ENCODE data around the gene RRP15. TPM values are rescaled to one million over a fixed set of nuclear protein-coding genes. Genes with fewer than 3 reads are reported as not detected.

The RRP15 gene
- total and polyA plus RNA-seq, 2 of the 8 experiments (the other 6 are each of a cell fraction or from before 2014, with no cell fraction given): 3.7 to 52.8 TPM

DNA sequence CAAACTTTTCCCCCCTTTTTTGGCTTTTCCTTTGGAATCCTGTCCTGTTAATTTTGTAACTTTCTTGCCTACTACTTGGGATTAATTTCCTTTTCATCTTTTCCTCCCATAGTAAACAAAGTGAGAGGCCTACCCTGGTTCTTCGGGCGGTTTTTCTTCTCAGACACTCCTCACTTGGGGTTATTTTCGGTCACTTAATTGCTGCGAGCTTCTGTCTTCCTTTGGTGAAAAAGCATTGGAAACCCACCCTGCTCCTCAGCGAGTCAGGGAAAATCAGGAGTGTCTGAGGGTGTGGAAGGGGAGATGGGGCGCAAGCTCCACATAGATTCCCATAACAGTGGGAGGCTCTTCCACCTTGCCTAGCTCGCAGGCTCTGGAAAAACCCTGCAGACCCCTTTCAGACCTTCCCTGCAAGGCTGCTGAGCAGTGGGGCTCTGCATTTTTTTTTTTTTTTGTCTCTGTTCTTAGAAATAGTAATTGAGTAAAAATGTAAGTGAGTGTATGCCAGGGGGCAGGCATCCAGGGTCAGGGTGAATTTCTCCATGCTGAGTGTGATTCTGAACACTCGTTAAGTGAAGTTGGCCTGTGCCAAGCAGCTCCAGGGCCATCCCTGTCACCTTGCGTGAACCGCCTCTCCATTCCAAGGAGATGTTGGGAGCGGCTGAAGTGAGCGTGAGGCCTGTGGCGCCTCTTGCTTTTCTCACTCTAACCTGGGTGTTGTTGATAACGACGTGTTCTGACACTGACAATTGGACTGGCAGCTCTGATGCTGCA is 80.3 kb downstream of the RRP15 start:
- Histone ChIP-seq H4K20me1 (replicated peaks in 1 of 2; ENCODE audit: control insufficient read depth in 1 of 2, insufficient read depth in 2 of 2, low read length in 2 of 2) (no peaks in the 10 kb centered on the region), H3K14ac (ENCODE audit: insufficient read length) (no peak overlapping the region), H3K56ac (replicated peaks; ENCODE audit: insufficient read length, low read depth, low read length) (no peak overlapping the region), H2BK120ac (replicated peaks; ENCODE audit: low read depth, low read length) (no peak overlapping the region), H4K8ac (ENCODE audit: extremely low read depth, insufficient read depth, low read length) (peak overlapping the region; percentile 48; the same call in 1 of the 2 replicates), H2BK12ac (ENCODE audit: low read depth, low read length) (0 out of 2 replicates have a peak overlapping the region, but pooled peaks have one; percentile 13), H3K9me3 (ENCODE audit: insufficient read depth in 2 of 2, low read depth in 1 of 2, low read length in 1 of 2) (no peaks in the 10 kb centered on the region), H3K4ac (replicated peaks; ENCODE audit: insufficient read length, low read depth, low read length) (no peak overlapping the region), H3K23ac (ENCODE audit: insufficient read length) (no peak overlapping the region), H3K27me3 (replicated peaks in 1 of 4; ENCODE audit: control insufficient read depth in 3 of 4, extremely low read depth in 1 of 4, insufficient read depth in 3 of 4, low read length in 3 of 4) (no peaks in the 10 kb centered on the region), H3K9ac (replicated peaks in 1 of 4; ENCODE audit: extremely low read depth in 1 of 4, low read depth in 3 of 4, low read length in 3 of 4) (no peak overlapping the region; a peak in 1 of 7 replicates), H3K4me3 (ENCODE audit: extremely low read depth in 1 of 4, insufficient read depth in 2 of 4, low read depth in 3 of 4, low read length in 4 of 4) (no peak overlapping the region), H3K36me3 (ENCODE audit: control insufficient read depth in 2 of 4, insufficient read depth in 4 of 4, low read length in 3 of 4) (no peaks in the 10 kb centered on the region), H2BK15ac (ENCODE audit: low read length) (no peak overlapping the region), H4K91ac (replicated peaks; ENCODE audit: insufficient read length, low read length) (no peak overlapping the region), H2BK5ac (ENCODE audit: low read depth, low read length) (no peak overlapping the region), H2AFZ (ENCODE audit: low read length) (no peak overlapping the region), H3K4me2 (ENCODE audit: insufficient read depth in 1 of 2, low read depth in 2 of 2, low read length in 2 of 2) (no peak overlapping the region), H3K79me1 (ENCODE audit: low read depth, low read length) (no peaks in the 10 kb centered on the region), H2BK20ac (ENCODE audit: low read length) (no peak overlapping the region), H3K4me1 (replicated peaks in 1 of 4; ENCODE audit: control insufficient read depth in 3 of 4, insufficient read depth in 4 of 4, low read length in 3 of 4) (peaks cover 0 to 2% (median 0%) of the 10 kb centered on the region in 4 experiments; a peak in 1 of 7 replicates), H2AK5ac (ENCODE audit: low read depth, low read length) (no peak overlapping the region), H4K5ac (ENCODE audit: insufficient read length, low read depth, low read length) (no peak overlapping the region), H3K18ac (ENCODE audit: extremely low read depth, low read length) (no peak overlapping the region), H3K23me2 (ENCODE audit: low read depth, low read length) (no peaks in the 10 kb centered on the region), H3K79me2 (ENCODE audit: control insufficient read depth in 1 of 2, insufficient read depth in 2 of 2, low read length in 2 of 2) (no peaks in the 10 kb centered on the region), H3K27ac (ENCODE audit: low read depth, low read length) (no peak overlapping the region; the same call in 1 of the 2 replicates)
- POLR2A ChIA-PET (ENCODE audit: partially characterized antibody): no interaction called here
- WGBS, 2 experiments (ENCODE audit: extremely low coverage in 1 of 2, insufficient coverage in 1 of 2, insufficient read length in 1 of 2, insufficient replicate concordance in 2 of 2, low coverage in 1 of 2, low lambda C conversion rate in 2 of 2, missing lambda C conversion rate in 1 of 2): 89% methylated on average over 15 of the region's 15 CpGs; no CpG with 5 or more reads in 1 of the 2 experiments
- no peak for FAIRE-seq
- no peak for DNase-seq (ENCODE audit: low read depth in 1 of 2, low spot score in 2 of 2)
- CTCF ChIA-PET (ENCODE audit: partially characterized antibody): interaction anchor here (0.5 to 4.3 kb wide), 10 partner anchors 12 to 701 kb away, joined by 3 to 19 read pairs (median 3); no protein-coding TSS in a partner anchor
- TF ChIP-seq CEBPB (IDR thresholded peaks at IDR 0.05; ENCODE audit: low read depth, low read length): no peak
- TF ChIP-seq POLR2AphosphoS5 (IDR thresholded peaks at IDR 0.05; ENCODE audit: low read depth, low read length): no peak
- no peak for TF ChIP-seq NRF1 (IDR thresholded peaks at IDR 0.05; ENCODE audit: low read depth, low read length)
- TF ChIP-seq SUZ12 (IDR thresholded peaks at IDR 0.05; ENCODE audit: low read length): no peak
- TF ChIP-seq GABPA (IDR thresholded peaks at IDR 0.05; ENCODE audit: borderline replicate concordance, insufficient read depth, low read length): no peak
- TF ChIP-seq SIX5 (IDR thresholded peaks at IDR 0.05; ENCODE audit: low read depth, low read length): no peak
- no peak for TF ChIP-seq YY1 (IDR thresholded peaks at IDR 0.05; ENCODE audit: low read depth, low read length)
- no peak for TF ChIP-seq NANOG (IDR thresholded peaks at IDR 0.05; ENCODE audit: insufficient read depth, low read depth, low read length, poor library complexity, severe bottlenecking)
- TF ChIP-seq, protein P1, sequence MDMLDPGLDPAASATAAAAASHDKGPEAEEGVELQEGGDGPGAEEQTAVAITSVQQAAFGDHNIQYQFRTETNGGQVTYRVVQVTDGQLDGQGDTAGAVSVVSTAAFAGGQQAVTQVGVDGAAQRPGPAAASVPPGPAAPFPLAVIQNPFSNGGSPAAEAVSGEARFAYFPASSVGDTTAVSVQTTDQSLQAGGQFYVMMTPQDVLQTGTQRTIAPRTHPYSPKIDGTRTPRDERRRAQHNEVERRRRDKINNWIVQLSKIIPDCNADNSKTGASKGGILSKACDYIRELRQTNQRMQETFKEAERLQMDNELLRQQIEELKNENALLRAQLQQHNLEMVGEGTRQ (IDR thresholded peaks at IDR 0.05; ENCODE audit: low read length): no peak
- TF ChIP-seq RAD21 (IDR thresholded peaks at IDR 0.05 in 1 of 2, conservative IDR thresholded peaks at IDR 0.05 in 1 of 2; ENCODE audit: low read depth in 2 of 2, low read length in 2 of 2): no peak
- no peak for TF ChIP-seq EGR1 (IDR thresholded peaks at IDR 0.05; ENCODE audit: borderline replicate concordance, low read depth, low read length)

Measured in H1 (cell line).